ENCODE measurements around the gene MEIS3.
"Not testable (repeated sequence)": the region's sequence is repeated elsewhere in the genome, so short reads cannot be mapped to it uniquely, and the experiment has no call there.

Gene MEIS3

GRCh38 chr19:47391510-47392223 lies 27.7 kb downstream of the MEIS3 start:
- DNase-seq (ENCODE audit: insufficient read length, low spot score) (peak; percentile 61), FAIRE-seq (no peak)
- no peak for TF ChIP-seq TAF1 (IDR thresholded peaks at IDR 0.05; ENCODE audit: low read depth, low read length)
- no peak for TF ChIP-seq POLR2AphosphoS5 (IDR thresholded peaks at IDR 0.05; ENCODE audit: low read depth, low read length)
- no peak for TF ChIP-seq POU2F2 (IDR thresholded peaks at IDR 0.05; ENCODE audit: low read depth, low read length)
- no peak for TF ChIP-seq SPI1 (IDR thresholded peaks at IDR 0.05; ENCODE audit: low read depth, low read length)

GRCh38 chr19:47390533-47391488 lies 28.5 kb downstream of the MEIS3 start:
- DNase-seq (ENCODE audit: insufficient read length, low spot score) (no peak), FAIRE-seq (no peak)
- TF ChIP-seq POLR2AphosphoS5 (IDR thresholded peaks at IDR 0.05; ENCODE audit: low read depth, low read length) (no peak), POU2F2 (IDR thresholded peaks at IDR 0.05; ENCODE audit: low read depth, low read length) (no peak), TAF1 (IDR thresholded peaks at IDR 0.05; ENCODE audit: low read depth, low read length) (no peak), SPI1 (IDR thresholded peaks at IDR 0.05; ENCODE audit: low read depth, low read length) (no peak)

DNA sequence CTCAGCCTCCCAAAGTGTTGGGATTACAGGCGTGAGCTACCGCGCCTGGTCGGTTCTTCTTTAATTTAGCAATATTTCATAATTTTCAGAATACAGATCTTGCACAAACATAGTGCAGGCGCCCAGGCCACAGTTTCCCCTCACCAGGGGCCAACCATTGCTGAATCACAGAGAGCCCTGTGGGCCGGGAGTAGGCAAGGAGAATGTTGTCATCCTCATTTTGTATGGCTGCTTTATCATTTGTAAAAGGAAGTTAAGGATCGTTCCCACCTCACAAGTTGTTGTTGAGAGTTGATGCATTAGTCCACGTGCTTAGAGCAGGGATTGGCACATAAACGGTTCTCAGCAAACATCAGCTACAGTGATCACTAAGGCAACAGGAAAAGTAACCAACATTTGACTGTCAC lies 30.2 kb downstream of the MEIS3 start:
- no peak for TF ChIP-seq TAF1 (IDR thresholded peaks at IDR 0.05; ENCODE audit: low read depth, low read length)
- TF ChIP-seq POLR2A (IDR thresholded peaks at IDR 0.05; ENCODE audit: low read depth, low read length) = no peak
- TF ChIP-seq SPI1 (IDR thresholded peaks at IDR 0.05; ENCODE audit: low read depth, low read length) = no peak
- no peak for TF ChIP-seq POU2F2 (IDR thresholded peaks at IDR 0.05; ENCODE audit: low read depth, low read length)
- TF ChIP-seq POLR2AphosphoS5 (IDR thresholded peaks at IDR 0.05; ENCODE audit: low read depth, low read length) = no peak
- no peak for TF ChIP-seq PAX5 (IDR thresholded peaks at IDR 0.05; ENCODE audit: insufficient read depth, low read length, severe bottlenecking)
- no peak for DNase-seq (ENCODE audit: insufficient read length, low spot score)
- FAIRE-seq = no peak

- not testable (repeated sequence) for DNase-seq (ENCODE audit: insufficient read length, low spot score); FAIRE-seq
Measured at GRCh38 chr19:47388721-47389120, 30.6 kb downstream of the MEIS3 start.

GRCh38 chr19:47387623-47388022 lies 31.7 kb downstream of the MEIS3 start:
- not testable (repeated sequence) for FAIRE-seq

GRCh38 chr19:47386582-47386981 lies 32.7 kb downstream of the MEIS3 start:
- not testable (repeated sequence) for DNase-seq (ENCODE audit: insufficient read length, low spot score); FAIRE-seq

More at GRCh38 chr19:47387623-47388022, 31.7 kb downstream of the MEIS3 start:
- not testable (repeated sequence) for DNase-seq (ENCODE audit: insufficient read length, low spot score)

- FAIRE-seq; DNase-seq (ENCODE audit: insufficient read length, low spot score): not testable (repeated sequence)
Measured at GRCh38 chr19:47384533-47384932, 34.8 kb downstream of the MEIS3 start.

GRCh38 chr19:47383890-47384289 lies 35.4 kb downstream of the MEIS3 start:
- FAIRE-seq; DNase-seq (ENCODE audit: insufficient read length, low spot score): not testable (repeated sequence)

GRCh38 chr19:47381653-47382279 lies 37.6 kb downstream of the MEIS3 start:
- DNase-seq (ENCODE audit: insufficient read length, low spot score) (no peak), FAIRE-seq (peak; percentile 20)
- no peak for TF ChIP-seq POU2F2 (IDR thresholded peaks at IDR 0.05; ENCODE audit: low read depth, low read length)
- peak; percentile 81 for TF ChIP-seq SPI1 (IDR thresholded peaks at IDR 0.05; ENCODE audit: low read depth, low read length)

DNA sequence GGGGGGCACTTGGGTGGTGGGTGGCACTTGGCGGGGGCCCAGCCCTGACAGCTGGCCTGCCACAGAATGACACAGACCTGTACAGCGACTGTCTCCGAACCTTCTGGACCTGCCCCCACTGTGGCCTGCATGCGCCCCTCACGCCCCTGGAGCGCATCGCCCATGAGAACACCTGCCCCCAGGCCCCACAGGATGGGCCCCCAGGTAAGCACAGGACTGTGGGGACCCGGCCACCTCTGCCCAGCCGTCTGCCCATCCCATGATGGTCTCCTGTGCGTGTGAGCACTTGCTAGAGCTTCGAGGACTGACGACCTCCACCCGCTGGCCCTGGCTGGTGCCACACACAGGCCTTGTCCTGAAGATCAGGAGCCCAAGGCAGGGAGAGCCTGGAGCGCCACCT lies 38.2 kb downstream of the MEIS3 start:
- TF ChIP-seq POLR2AphosphoS5 (IDR thresholded peaks at IDR 0.05; ENCODE audit: low read depth, low read length) (no peak), PAX5 (IDR thresholded peaks at IDR 0.05; ENCODE audit: insufficient read depth, low read length, severe bottlenecking) (no peak), TAF1 (IDR thresholded peaks at IDR 0.05; ENCODE audit: low read depth, low read length) (no peak), POU2F2 (IDR thresholded peaks at IDR 0.05; ENCODE audit: low read depth, low read length) (no peak), POLR2A (IDR thresholded peaks at IDR 0.05; ENCODE audit: low read depth, low read length) (no peak), SPI1 (IDR thresholded peaks at IDR 0.05; ENCODE audit: low read depth, low read length) (no peak)
- FAIRE-seq (no peak), DNase-seq (ENCODE audit: insufficient read length, low spot score) (no peak)

DNA sequence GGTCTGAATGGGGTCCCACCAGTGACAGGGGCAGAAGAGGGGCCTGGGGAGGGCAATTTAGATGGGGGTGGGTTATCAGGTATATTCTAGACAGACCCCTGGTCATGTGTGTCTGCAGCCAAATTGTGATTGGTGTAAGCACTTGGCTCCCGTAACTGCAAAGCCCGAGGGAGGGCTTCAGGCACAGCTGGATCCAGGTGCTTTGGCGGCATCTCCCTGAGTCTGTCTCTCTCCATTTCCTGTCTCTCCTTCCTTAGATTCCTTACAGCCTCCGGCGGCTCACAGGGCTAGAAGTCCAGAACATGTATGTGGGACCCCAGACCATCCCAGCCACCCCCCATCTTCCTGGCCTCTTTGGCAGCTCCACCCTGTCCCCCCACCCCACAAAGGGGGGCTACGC lies 38.8 kb downstream of the MEIS3 start:
- FAIRE-seq = no peak
- no peak for DNase-seq (ENCODE audit: insufficient read length, low spot score)
- no peak for TF ChIP-seq TAF1 (IDR thresholded peaks at IDR 0.05; ENCODE audit: low read depth, low read length)
- TF ChIP-seq PAX5 (IDR thresholded peaks at IDR 0.05; ENCODE audit: insufficient read depth, low read length, severe bottlenecking) = no peak
- no peak for TF ChIP-seq POU2F2 (IDR thresholded peaks at IDR 0.05; ENCODE audit: low read depth, low read length)
- TF ChIP-seq POLR2AphosphoS5 (IDR thresholded peaks at IDR 0.05; ENCODE audit: low read depth, low read length) = no peak
- TF ChIP-seq SPI1 (IDR thresholded peaks at IDR 0.05; ENCODE audit: low read depth, low read length) = no peak
- TF ChIP-seq POLR2A (IDR thresholded peaks at IDR 0.05; ENCODE audit: low read depth, low read length) = no peak
